Osteoblast (primary cell): ENCODE data around the gene SMYD2. TPM values are rescaled to one million over a fixed set of nuclear protein-coding genes. Genes with fewer than 3 reads are reported as not detected.

Experiments
- DNase-seq: peaks from one replicate; pipeline ENCODE4 v3.0.0; 2011; ENCODE audit warnings: low spot score, mixed read lengths; ENCODE audit not compliant: insufficient read length; ENCODE audit errors: missing footprints
- H2AFZ ChIP-seq: 2 replicates; pipeline ENCODE4 v1.6.0; 2011; ENCODE audit warnings: mild to moderate bottlenecking, low read length
- H3K27ac ChIP-seq: 2 replicates; pipeline ENCODE4 v1.5.1; 2011; ENCODE audit warnings: mild to moderate bottlenecking, low read depth, low read length, moderate library complexity
- H3K27me3 ChIP-seq: 2 replicates; pipeline ENCODE4 v1.6.0; 2012; ENCODE audit warnings: mild to moderate bottlenecking, control low read depth, inconsistent platforms, low read length, moderate library complexity; ENCODE audit not compliant: insufficient read depth
- H3K36me3 ChIP-seq: 2 replicates; pipeline ENCODE4 v1.5.1; 2011; ENCODE audit warnings: mild to moderate bottlenecking, low read length, control low read depth, moderate library complexity; ENCODE audit not compliant: insufficient read depth
- H3K4me1 ChIP-seq: 2 replicates; pipeline ENCODE4 v1.5.1; 2011; ENCODE audit warnings: mild to moderate bottlenecking, low read length, control low read depth, moderate library complexity; ENCODE audit not compliant: insufficient read depth
- H3K4me2 ChIP-seq: 2 replicates; pipeline ENCODE4 v1.6.0; 2011; ENCODE audit warnings: mild to moderate bottlenecking, low read length; ENCODE audit not compliant: insufficient read depth
- H3K4me3 ChIP-seq: fragments of 200-600 bp; sonication (generic); 3 replicates; pipeline ENCODE4 v1.5.1; 2012; ENCODE audit warnings: mild to moderate bottlenecking, low read length, inconsistent platforms; ENCODE audit not compliant: insufficient read depth
- H3K79me2 ChIP-seq: 2 replicates; pipeline ENCODE4 v1.6.0; 2012; ENCODE audit warnings: mild to moderate bottlenecking, low read length, control low read depth, inconsistent platforms; ENCODE audit not compliant: insufficient read depth
- H3K9me3 ChIP-seq: 2 replicates; pipeline ENCODE4 v1.5.1; 2011; ENCODE audit warnings: low read depth, low read length, control low read depth
- H4K20me1 ChIP-seq: 2 replicates; pipeline ENCODE4 v1.6.0; 2012; ENCODE audit warnings: mild to moderate bottlenecking, low read length, control low read depth; ENCODE audit not compliant: insufficient read depth
- CTCF ChIP-seq: IDR thresholded peaks from 2 replicates; pipeline ENCODE4 v1.5.1; 2011; ENCODE audit warnings: mild to moderate bottlenecking, low read depth, low read length, moderate library complexity; ENCODE audit errors: extremely low read depth
- total RNA-seq: library from RNA; depleted of rRNA; stranded (reverse); fragments of >200 nt; gene quantifications from 2 replicates; pipeline ENCODE4 v1.2.3, GENCODE V29; 2012

SMYD2 gene
- total RNA-seq, 1 donor: 39.4 TPM

GRCh38 chr1:214327514-214327913, 46.6 kb downstream of the SMYD2 start:
- H2AFZ ChIP-seq: no peak overlapping the region

GRCh38 chr1:214328770-214329469, 48.0 kb downstream of the SMYD2 start:
- no peaks in the 10 kb centered on the region for H3K9me3 ChIP-seq
- peak; percentile 96 for DNase-seq
- H4K20me1 ChIP-seq: no peaks in the 10 kb centered on the region
- H3K27ac ChIP-seq: peak overlapping the region; percentile 41
- H3K36me3 ChIP-seq: no peaks in the 10 kb centered on the region
- no peaks in the 10 kb centered on the region for H3K27me3 ChIP-seq
- TF ChIP-seq CTCF: peak; percentile 94
- peaks cover 5% of the 10 kb centered on the region for H3K4me1 ChIP-seq
- peak overlapping the region; percentile 62 for H3K4me2 ChIP-seq
- H3K4me3 ChIP-seq: no peak overlapping the region
- H2AFZ ChIP-seq: no peak overlapping the region
- no peaks in the 10 kb centered on the region for H3K79me2 ChIP-seq

More at GRCh38 chr1:214327514-214327913, 46.6 kb downstream of the SMYD2 start:
- DNase-seq: peak; percentile 83
- no peak overlapping the region for H3K27ac ChIP-seq
- no peaks in the 10 kb centered on the region for H3K9me3 ChIP-seq
- no peaks in the 10 kb centered on the region for H3K36me3 ChIP-seq
- no peak overlapping the region for H3K4me2 ChIP-seq
- no peak for TF ChIP-seq CTCF
- no peak overlapping the region for H3K4me3 ChIP-seq
- H3K27me3 ChIP-seq: no peaks in the 10 kb centered on the region
- H4K20me1 ChIP-seq: no peaks in the 10 kb centered on the region
- no peaks in the 10 kb centered on the region for H3K79me2 ChIP-seq
- H3K4me1 ChIP-seq: peaks cover 5% of the 10 kb centered on the region

- H3K79me2 ChIP-seq: no peaks in the 10 kb centered on the region
- H3K27me3 ChIP-seq: no peaks in the 10 kb centered on the region
- no peak overlapping the region for H2AFZ ChIP-seq
- H3K27ac ChIP-seq: no peak overlapping the region
- peaks cover under 1% of the 10 kb centered on the region for H3K36me3 ChIP-seq
- H3K4me2 ChIP-seq: no peak overlapping the region
- TF ChIP-seq CTCF: no peak
- no peak overlapping the region for H3K4me3 ChIP-seq
- no peak for DNase-seq
- H3K9me3 ChIP-seq: no peaks in the 10 kb centered on the region
- no peaks in the 10 kb centered on the region for H4K20me1 ChIP-seq
- peaks cover 5% of the 10 kb centered on the region for H3K4me1 ChIP-seq
Observed at GRCh38 chr1:214329470-214330220, 48.7 kb downstream of the SMYD2 start.

GRCh38 chr1:214330222-214330621, 49.3 kb downstream of the SMYD2 start:
- no peak for DNase-seq
- Histone ChIP-seq H3K27me3 (no peaks in the 10 kb centered on the region), H3K27ac (no peak overlapping the region), H3K9me3 (no peaks in the 10 kb centered on the region), H3K79me2 (no peaks in the 10 kb centered on the region), H3K4me3 (no peak overlapping the region), H3K4me2 (no peak overlapping the region), H2AFZ (no peak overlapping the region), H4K20me1 (no peaks in the 10 kb centered on the region), H3K36me3 (peaks cover 6% of the 10 kb centered on the region), H3K4me1 (peaks cover 5% of the 10 kb centered on the region)
- no peak for TF ChIP-seq CTCF
